T-helper 17 cell (primary cell): ENCODE data around the gene KIRREL1. TPM values are rescaled to one million over a fixed set of nuclear protein-coding genes. Genes with fewer than 3 reads are reported as not detected.
A peak's percentile ranks its signal among the peaks of the same experiment; 100 is the strongest.

ENCODE experiments used
- ATAC-seq: fragments of 150-1000 bp; cut with Tn5 transposase; 2 replicates; pipeline ENCODE4 v1.10.0; 2021; ENCODE audit warnings: mild to moderate bottlenecking, moderate library complexity
- DNase-seq, 3 donors: peaks; one replicate each; pipeline versions ENCODE4 v3.0.0 to v3.0.0-alpha.2; 2020 to 2021
- H3K9me3 ChIP-seq: one replicate; pipeline ENCODE4 v1.7.0; 2013; ENCODE audit warnings: low read length, mild to moderate bottlenecking; ENCODE audit not compliant: control insufficient read depth, poor library complexity, severe bottlenecking
- H3K27ac Mint-ChIP-seq: one replicate; pipeline ENCODE4 v1.8.0; 2022; ENCODE audit warnings: mild to moderate bottlenecking, moderate library complexity, mixed read lengths
- H3K27me3 Mint-ChIP-seq: one replicate; pipeline ENCODE4 v1.8.0; 2022; ENCODE audit warnings: mixed read lengths
- H3K36me3 Mint-ChIP-seq: one replicate; pipeline ENCODE4 v1.8.0; 2022; ENCODE audit warnings: low read depth, mixed read lengths
- H3K4me1 Mint-ChIP-seq: one replicate; pipeline ENCODE4 v1.8.0; 2022; ENCODE audit warnings: mild to moderate bottlenecking, mixed read lengths
- H3K4me3 Mint-ChIP-seq: one replicate; pipeline ENCODE4 v1.8.0; 2022; ENCODE audit warnings: mild to moderate bottlenecking, moderate library complexity, mixed read lengths
- total RNA-seq, 4 donors: library from RNA in 2 of 4; stranded (reverse) in 2 of 4; gene quantifications; one replicate each; pipeline ENCODE4 v1.2.3 and lab custom pipeline; 2022 to 2026

The KIRREL1 gene
- total RNA-seq, 2 donors from 2014 or later = not detected

GRCh38 chr1:158102881-158103674 lies 109.6 kb downstream of the KIRREL1 start:
- H3K36me3 Mint-ChIP-seq = peaks cover 9% of the 10 kb centered on the region
- no peak for ATAC-seq

GRCh38 chr1:158103861-158104522 lies 110.5 kb downstream of the KIRREL1 start:
- H3K27me3 Mint-ChIP-seq = peaks cover 56% of the 10 kb centered on the region
- no peaks in the 10 kb centered on the region for H3K9me3 ChIP-seq
- DNase-seq = no peak
- no peak overlapping the region for H3K4me3 Mint-ChIP-seq
- ATAC-seq = no peak
- H3K4me1 Mint-ChIP-seq = peaks cover 5% of the 10 kb centered on the region
- peaks cover 9% of the 10 kb centered on the region for H3K36me3 Mint-ChIP-seq
- no peak overlapping the region for H3K27ac Mint-ChIP-seq

More at GRCh38 chr1:158102881-158103674, 109.6 kb downstream of the KIRREL1 start:
- H3K4me3 Mint-ChIP-seq = no peak overlapping the region
- DNase-seq = no peak
- peaks cover 54% of the 10 kb centered on the region for H3K27me3 Mint-ChIP-seq
- H3K4me1 Mint-ChIP-seq = peaks cover 5% of the 10 kb centered on the region
- H3K9me3 ChIP-seq = no peaks in the 10 kb centered on the region
- H3K27ac Mint-ChIP-seq = no peak overlapping the region

- H3K27me3 Mint-ChIP-seq = peaks cover 56% of the 10 kb centered on the region
- ATAC-seq (no peak), DNase-seq (no peak)
- H3K4me3 Mint-ChIP-seq = no peak overlapping the region
- H3K27ac Mint-ChIP-seq = no peak overlapping the region
- no peaks in the 10 kb centered on the region for H3K9me3 ChIP-seq
- H3K36me3 Mint-ChIP-seq = peaks cover 9% of the 10 kb centered on the region
- H3K4me1 Mint-ChIP-seq = peaks cover 5% of the 10 kb centered on the region
Measured at GRCh38 chr1:158104891-158105290, 111.4 kb downstream of the KIRREL1 start.

GRCh38 chr1:158105352-158106095 lies 112.1 kb downstream of the KIRREL1 start:
- peaks cover 9% of the 10 kb centered on the region for H3K36me3 Mint-ChIP-seq
- peaks cover 5% of the 10 kb centered on the region for H3K4me1 Mint-ChIP-seq
- H3K27me3 Mint-ChIP-seq = peaks cover 56% of the 10 kb centered on the region
- ATAC-seq (no peak), DNase-seq (no peak)
- H3K27ac Mint-ChIP-seq = no peak overlapping the region
- no peak overlapping the region for H3K4me3 Mint-ChIP-seq
- no peaks in the 10 kb centered on the region for H3K9me3 ChIP-seq

- H3K4me3 Mint-ChIP-seq = no peak overlapping the region
- DNase-seq = no peak
- no peaks in the 10 kb centered on the region for H3K9me3 ChIP-seq
- no peak for ATAC-seq
- H3K27ac Mint-ChIP-seq = no peak overlapping the region
- H3K4me1 Mint-ChIP-seq = peaks cover under 1% of the 10 kb centered on the region
- peaks cover 4% of the 10 kb centered on the region for H3K36me3 Mint-ChIP-seq
- peaks cover 64% of the 10 kb centered on the region for H3K27me3 Mint-ChIP-seq
Measured at GRCh38 chr1:158107916-158108315, 114.5 kb downstream of the KIRREL1 start.

GRCh38 chr1:158112994-158113758 lies 119.7 kb downstream of the KIRREL1 start:
- DNase-seq (no peak), ATAC-seq (peak; percentile 66)
- H3K9me3 ChIP-seq = no peaks in the 10 kb centered on the region
- Mint-ChIP-seq H3K27ac (peak overlapping the region; percentile 39), H3K27me3 (peaks cover 57% of the 10 kb centered on the region), H3K4me1 (peaks cover 20% of the 10 kb centered on the region), H3K36me3 (peaks cover 8% of the 10 kb centered on the region), H3K4me3 (peak overlapping the region; percentile 83)

- H3K27ac Mint-ChIP-seq = peak overlapping the region; percentile 39
- peaks cover 24% of the 10 kb centered on the region for H3K4me1 Mint-ChIP-seq
- peaks cover 62% of the 10 kb centered on the region for H3K27me3 Mint-ChIP-seq
- DNase-seq (no peak), ATAC-seq (no peak)
- no peaks in the 10 kb centered on the region for H3K9me3 ChIP-seq
- peak overlapping the region; percentile 83 for H3K4me3 Mint-ChIP-seq
- peaks cover 8% of the 10 kb centered on the region for H3K36me3 Mint-ChIP-seq
Measured at GRCh38 chr1:158113759-158114127, 120.3 kb downstream of the KIRREL1 start.

GRCh38 chr1:158115126-158115525 lies 121.7 kb downstream of the KIRREL1 start:
- no peak for DNase-seq
- Mint-ChIP-seq H3K27ac (no peak overlapping the region), H3K27me3 (peaks cover 76% of the 10 kb centered on the region), H3K4me3 (no peak overlapping the region), H3K36me3 (peaks cover 8% of the 10 kb centered on the region), H3K4me1 (peaks cover 24% of the 10 kb centered on the region)
- ATAC-seq = no peak
- no peaks in the 10 kb centered on the region for H3K9me3 ChIP-seq

- Mint-ChIP-seq H3K27ac (no peak overlapping the region), H3K4me3 (peak overlapping the region; percentile 25), H3K27me3 (peaks cover 80% of the 10 kb centered on the region), H3K4me1 (peaks cover 24% of the 10 kb centered on the region), H3K36me3 (peaks cover 8% of the 10 kb centered on the region)
- ATAC-seq (no peak), DNase-seq (no peak)
- no peaks in the 10 kb centered on the region for H3K9me3 ChIP-seq
Measured at GRCh38 chr1:158116311-158117167, 123.1 kb downstream of the KIRREL1 start.

- no peaks in the 10 kb centered on the region for H3K9me3 ChIP-seq
- DNase-seq (peak in 1 of 3 donors; percentile 21), ATAC-seq (peak; percentile 81)
- H3K36me3 Mint-ChIP-seq = peaks cover 8% of the 10 kb centered on the region
- H3K27ac Mint-ChIP-seq = no peak overlapping the region
- peaks cover 75% of the 10 kb centered on the region for H3K27me3 Mint-ChIP-seq
- peak overlapping the region; percentile 76 for H3K4me3 Mint-ChIP-seq
- peaks cover 21% of the 10 kb centered on the region for H3K4me1 Mint-ChIP-seq
Measured at GRCh38 chr1:158117854-158118704, 124.6 kb downstream of the KIRREL1 start.

- no peaks in the 10 kb centered on the region for H3K9me3 ChIP-seq
- no peak overlapping the region for H3K27ac Mint-ChIP-seq
- H3K36me3 Mint-ChIP-seq = peaks cover 8% of the 10 kb centered on the region
- DNase-seq (no peak), ATAC-seq (no peak)
- H3K27me3 Mint-ChIP-seq = peaks cover 78% of the 10 kb centered on the region
- peaks cover 18% of the 10 kb centered on the region for H3K4me1 Mint-ChIP-seq
- H3K4me3 Mint-ChIP-seq = no peak overlapping the region
Measured at GRCh38 chr1:158118713-158119402, 125.4 kb downstream of the KIRREL1 start.
